OCI-LY1 (cell line): ENCODE data around the gene CETP.

Experiments used
- H2AFZ ChIP-seq: fragments of 200-600 bp; sonication (generic), shearing (Covaris generic); 2 replicates; pipeline ENCODE4 v1.6.0; 2014; ENCODE audit warnings: antibody characterized with exemption, mild to moderate bottlenecking, low read length
- H3F3A ChIP-seq: fragments of 200-600 bp; sonication (generic), shearing (Covaris generic); 2 replicates; pipeline ENCODE4 v1.6.0; 2014; ENCODE audit warnings: mild to moderate bottlenecking, antibody characterized with exemption, low read length, moderate library complexity; ENCODE audit not compliant: insufficient read depth
- H3K27ac ChIP-seq: fragments of 200-600 bp; sonication (generic); 2 replicates; pipeline ENCODE4 v1.5.1; 2014; ENCODE audit warnings: low read length, mixed run types, mild to moderate bottlenecking, low read depth; ENCODE audit not compliant: poor library complexity, severe bottlenecking
- H3K27me3 ChIP-seq: fragments of 200-600 bp; sonication (generic); 2 replicates; pipeline ENCODE4 v1.6.0; 2014; ENCODE audit warnings: antibody characterized with exemption, mild to moderate bottlenecking, low read length, moderate library complexity; ENCODE audit not compliant: insufficient read depth
- H3K36me3 ChIP-seq: fragments of 200-600 bp; sonication (generic); 2 replicates; pipeline ENCODE4 v1.6.1; 2014; ENCODE audit warnings: mild to moderate bottlenecking, antibody characterized with exemption, low read length, moderate library complexity, mixed read lengths; ENCODE audit not compliant: insufficient read depth
- H3K4me1 ChIP-seq: fragments of 200-600 bp; sonication (generic); 2 replicates; pipeline ENCODE4 v1.5.1; 2014; ENCODE audit warnings: mild to moderate bottlenecking, low read length, moderate library complexity; ENCODE audit not compliant: insufficient read depth, severe bottlenecking
- H3K4me2 ChIP-seq: fragments of 200-600 bp; sonication (generic), shearing (Covaris generic); 2 replicates; pipeline ENCODE4 v1.6.1; 2014; ENCODE audit warnings: low read length
- H3K4me3 ChIP-seq: fragments of 200-600 bp; sonication (generic); 2 replicates; pipeline ENCODE4 v1.5.1; 2014; ENCODE audit warnings: low read length, low read depth, mild to moderate bottlenecking, mixed read lengths; ENCODE audit not compliant: poor library complexity, severe bottlenecking
- H3K79me2 ChIP-seq: fragments of 200-600 bp; shearing (Covaris generic); 2 replicates; pipeline ENCODE4 v1.6.1; 2016; ENCODE audit warnings: mixed run types, low read length, mixed read lengths; ENCODE audit not compliant: insufficient read depth
- H3K9ac ChIP-seq: fragments of 200-600 bp; sonication (generic), shearing (Covaris generic); 2 replicates; pipeline ENCODE4 v1.6.1; 2014; ENCODE audit warnings: mild to moderate bottlenecking, low read length, mixed read lengths
- H3K9me2 ChIP-seq: fragments of 200-600 bp; sonication (generic), shearing (Covaris generic); 2 replicates; pipeline ENCODE4 v1.6.1; 2014; ENCODE audit warnings: low read depth, mild to moderate bottlenecking, low read length, mixed read lengths
- H3K9me3 ChIP-seq: fragments of 200-600 bp; shearing (Covaris generic); 2 replicates; pipeline ENCODE4 v1.6.1; 2014; ENCODE audit warnings: low read length, mixed read lengths
- H4K20me1 ChIP-seq: fragments of 200-600 bp; sonication (generic), shearing (Covaris generic); 2 replicates; pipeline ENCODE4 v1.6.0; 2016; ENCODE audit warnings: mild to moderate bottlenecking, low read length; ENCODE audit not compliant: insufficient read depth
- CTCF ChIP-seq: fragments of 200-600 bp; sonication (generic), shearing (Covaris generic); IDR thresholded peaks from 2 replicates; pipeline ENCODE4 v1.5.1; 2017; ENCODE audit warnings: mild to moderate bottlenecking, antibody characterized with exemption, low read length, moderate library complexity, mixed read lengths
- EZH2 ChIP-seq: fragments of 200-600 bp; sonication (generic), shearing (Covaris generic); IDR thresholded peaks from 2 replicates; pipeline ENCODE4 v1.8.0; 2017; ENCODE audit warnings: borderline replicate concordance, mixed run types, mild to moderate bottlenecking, antibody characterized with exemption, low read length, moderate library complexity, mixed read lengths

The CETP gene

DNA sequence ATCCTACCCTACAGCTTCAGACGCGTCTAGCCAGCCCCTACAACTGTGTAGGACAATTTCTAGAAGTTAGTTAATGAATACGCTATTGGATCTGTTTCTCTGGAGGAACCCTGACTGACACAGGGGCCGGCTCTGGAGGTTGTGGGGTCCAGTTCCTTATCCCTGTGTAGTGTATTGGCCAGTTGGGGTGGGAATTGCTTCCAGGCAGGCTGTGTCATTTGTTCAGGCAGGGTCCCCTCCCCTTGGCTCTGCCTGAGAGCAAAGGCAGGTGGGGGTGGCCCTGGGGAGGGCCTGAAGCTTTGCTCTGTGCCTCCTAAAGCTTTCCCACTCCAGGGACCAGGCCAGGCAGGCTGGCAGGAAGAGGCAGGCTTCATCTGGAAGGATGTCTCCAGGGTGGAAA lies 11.7 kb upstream of the CETP start:
- Histone ChIP-seq H3K9ac (no peak overlapping the region), H3K9me3 (no peaks in the 10 kb centered on the region), H3K4me3 (no peak overlapping the region), H3K36me3 (peaks cover 5% of the 10 kb centered on the region), H4K20me1 (no peaks in the 10 kb centered on the region), H3F3A (no peaks in the 10 kb centered on the region), H3K9me2 (no peaks in the 10 kb centered on the region), H3K79me2 (no peaks in the 10 kb centered on the region), H3K4me2 (no peak overlapping the region), H2AFZ (no peak overlapping the region), H3K27ac (no peak overlapping the region), H3K4me1 (peaks cover 16% of the 10 kb centered on the region), H3K27me3 (no peaks in the 10 kb centered on the region)
- TF ChIP-seq EZH2 (no peak), CTCF (no peak)

DNA sequence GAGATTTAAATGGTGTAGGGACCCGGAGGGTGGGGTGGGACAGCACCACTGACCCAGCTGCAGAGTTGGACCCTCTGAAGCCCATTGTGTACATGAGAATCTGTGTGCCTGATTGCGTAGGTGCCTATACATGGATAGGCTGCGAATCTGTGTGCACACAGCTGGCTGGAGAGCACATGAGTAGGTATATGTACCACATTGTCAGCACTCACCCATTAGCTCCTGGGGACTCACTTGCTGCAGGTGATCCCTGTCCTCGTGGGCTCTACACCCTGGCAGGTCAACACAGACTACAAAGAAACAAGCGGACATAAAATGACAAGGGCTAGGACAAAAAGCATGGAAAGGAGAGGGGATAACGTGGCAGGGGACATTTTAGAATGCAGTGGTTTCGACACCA lies 11.3 kb upstream of the CETP start:
- Histone ChIP-seq H3K4me3 (no peak overlapping the region), H2AFZ (no peak overlapping the region), H3K9me2 (no peaks in the 10 kb centered on the region), H3K27me3 (no peaks in the 10 kb centered on the region), H3K9me3 (no peaks in the 10 kb centered on the region), H3K9ac (no peak overlapping the region), H3K27ac (no peak overlapping the region), H4K20me1 (no peaks in the 10 kb centered on the region), H3K36me3 (peaks cover under 1% of the 10 kb centered on the region), H3K79me2 (no peaks in the 10 kb centered on the region), H3F3A (no peaks in the 10 kb centered on the region), H3K4me2 (no peak overlapping the region), H3K4me1 (peaks cover 16% of the 10 kb centered on the region)
- TF ChIP-seq EZH2: no peak
- no peak for TF ChIP-seq CTCF

DNA sequence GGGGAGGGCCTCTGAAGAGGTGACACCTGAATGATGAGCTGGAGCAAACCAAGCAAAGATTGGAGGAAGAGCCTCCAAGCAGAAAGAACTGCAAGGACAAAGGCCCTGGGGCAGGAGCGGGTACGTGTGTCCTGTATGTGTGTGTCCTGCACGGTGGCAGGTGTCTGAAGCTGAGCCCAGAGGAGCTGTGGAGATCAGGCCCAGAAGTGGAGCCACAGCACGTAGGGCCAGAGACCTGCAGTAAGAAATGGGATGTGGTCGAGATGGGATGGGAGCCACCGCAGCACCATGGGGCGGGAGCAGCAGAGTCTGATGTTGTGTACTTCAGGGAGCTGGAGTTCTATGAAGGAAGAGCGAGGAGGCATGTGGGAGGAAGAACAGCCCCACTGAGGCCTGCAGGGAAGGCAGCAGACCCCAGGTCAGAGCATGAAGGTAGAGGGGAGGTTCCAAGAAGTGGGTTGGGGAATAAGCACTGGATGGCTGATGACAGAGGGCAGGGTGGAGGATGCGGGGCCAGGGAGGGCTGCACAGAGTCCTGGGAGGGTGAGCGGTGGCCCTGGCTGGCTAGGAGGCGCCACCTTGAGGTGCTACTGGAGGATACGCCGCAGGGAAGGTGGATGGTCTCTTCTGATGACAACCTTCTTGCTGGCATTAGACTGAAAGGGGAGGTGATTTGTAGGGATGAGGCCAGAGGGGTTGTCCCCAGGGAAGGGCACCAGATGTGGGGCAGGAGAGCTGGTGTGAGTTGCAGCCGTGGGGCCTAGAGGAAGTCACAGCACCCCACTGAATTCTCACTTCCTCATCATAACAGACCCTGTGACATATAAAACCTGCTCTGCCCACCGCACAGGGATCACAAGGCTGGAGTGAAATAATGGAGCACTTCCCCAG lies 10.6 kb upstream of the CETP start:
- Histone ChIP-seq H3K4me2 (peak overlapping the region; percentile 28; the same call in 1 of the 2 replicates), H3K9me2 (no peaks in the 10 kb centered on the region), H3K79me2 (no peaks in the 10 kb centered on the region), H3K4me1 (peaks cover 16% of the 10 kb centered on the region), H3K27me3 (no peaks in the 10 kb centered on the region), H3K9ac (no peak overlapping the region; the same call in 1 of the 2 replicates), H4K20me1 (no peaks in the 10 kb centered on the region), H2AFZ (no peak overlapping the region), H3K4me3 (no peak overlapping the region), H3K27ac (no peak overlapping the region), H3F3A (no peaks in the 10 kb centered on the region), H3K9me3 (no peaks in the 10 kb centered on the region), H3K36me3 (no peaks in the 10 kb centered on the region)
- TF ChIP-seq EZH2 (no peak), CTCF (peak; percentile 93)
